AG09319 (cell line): Measurements from ENCODE around the gene FLII.

ENCODE experiments used
- DNase-seq: peaks from one replicate; pipeline ENCODE4 v3.0.0-alpha.2; 2010; ENCODE audit warnings: low read depth; ENCODE audit errors: extremely low read depth
- TF ChIP-seq, protein P1 (sequence below): IDR thresholded peaks from 2 replicates; pipeline ENCODE4 v1.5.1; 2011; ENCODE audit warnings: low read depth, mild to moderate bottlenecking, inconsistent platforms, low read length, moderate library complexity

The FLII gene

DNA sequence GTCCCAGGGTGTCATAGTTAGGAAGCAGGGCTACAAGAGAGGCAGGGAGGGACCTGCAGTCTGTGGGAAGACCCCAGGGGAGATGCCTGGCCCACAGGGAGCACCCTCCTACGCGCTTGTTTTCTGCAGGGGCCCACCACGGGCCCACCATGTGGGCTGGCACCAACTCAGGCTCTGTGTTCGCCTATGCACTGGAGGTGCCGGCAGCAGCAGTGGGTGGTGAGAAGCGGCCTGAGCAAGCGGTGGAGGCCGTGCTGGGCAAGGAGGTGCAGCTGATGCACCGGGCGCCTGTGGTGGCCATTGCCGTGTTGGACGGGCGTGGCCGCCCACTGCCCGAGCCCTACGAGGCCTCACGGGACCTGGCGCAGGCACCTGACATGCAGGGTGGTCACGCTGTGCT lies 18.1 kb downstream of the FLII start:
- TF ChIP-seq, protein P1, sequence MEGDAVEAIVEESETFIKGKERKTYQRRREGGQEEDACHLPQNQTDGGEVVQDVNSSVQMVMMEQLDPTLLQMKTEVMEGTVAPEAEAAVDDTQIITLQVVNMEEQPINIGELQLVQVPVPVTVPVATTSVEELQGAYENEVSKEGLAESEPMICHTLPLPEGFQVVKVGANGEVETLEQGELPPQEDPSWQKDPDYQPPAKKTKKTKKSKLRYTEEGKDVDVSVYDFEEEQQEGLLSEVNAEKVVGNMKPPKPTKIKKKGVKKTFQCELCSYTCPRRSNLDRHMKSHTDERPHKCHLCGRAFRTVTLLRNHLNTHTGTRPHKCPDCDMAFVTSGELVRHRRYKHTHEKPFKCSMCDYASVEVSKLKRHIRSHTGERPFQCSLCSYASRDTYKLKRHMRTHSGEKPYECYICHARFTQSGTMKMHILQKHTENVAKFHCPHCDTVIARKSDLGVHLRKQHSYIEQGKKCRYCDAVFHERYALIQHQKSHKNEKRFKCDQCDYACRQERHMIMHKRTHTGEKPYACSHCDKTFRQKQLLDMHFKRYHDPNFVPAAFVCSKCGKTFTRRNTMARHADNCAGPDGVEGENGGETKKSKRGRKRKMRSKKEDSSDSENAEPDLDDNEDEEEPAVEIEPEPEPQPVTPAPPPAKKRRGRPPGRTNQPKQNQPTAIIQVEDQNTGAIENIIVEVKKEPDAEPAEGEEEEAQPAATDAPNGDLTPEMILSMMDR, result no peak
- no peak for DNase-seq

GRCh38 chr17:18238299-18238698 lies 20.2 kb downstream of the FLII start:
- no peak for DNase-seq
- TF ChIP-seq, protein P1, result no peak

- TF ChIP-seq, protein P1, result no peak
- no peak for DNase-seq
These were observed 21.1 kb downstream of the FLII start for GRCh38 chr17:18237461-18237860.

GRCh38 chr17:18236494-18236893 lies 22.0 kb downstream of the FLII start:
- DNase-seq, result no peak
- TF ChIP-seq, protein P1, result no peak

- DNase-seq, result no peak
These were observed 22.7 kb downstream of the FLII start for GRCh38 chr17:18235743-18236256.

DNA sequence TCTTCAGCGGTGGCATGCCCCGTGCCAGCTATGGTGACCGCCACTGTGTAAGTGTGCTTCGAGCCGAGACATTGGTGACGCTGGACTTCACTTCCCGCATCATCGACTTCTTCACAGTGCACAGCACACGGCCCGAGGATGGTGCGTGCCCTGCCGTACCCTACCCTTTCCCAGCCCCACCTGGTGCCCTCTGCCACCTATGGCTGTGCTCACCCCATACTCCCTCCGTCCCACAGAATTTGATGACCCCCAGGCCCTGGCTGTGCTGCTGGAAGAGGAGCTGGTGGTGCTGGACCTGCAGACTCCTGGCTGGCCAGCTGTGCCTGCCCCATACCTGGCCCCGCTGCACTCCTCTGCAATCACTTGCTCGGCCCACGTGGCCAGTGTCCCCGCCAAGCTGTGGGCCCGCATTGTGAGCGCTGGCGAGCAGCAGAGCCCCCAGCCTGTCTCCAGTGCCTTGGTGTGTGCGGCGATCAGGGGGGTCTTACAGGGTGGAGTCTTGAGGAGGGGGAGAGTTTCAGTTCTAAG lies 23.6 kb downstream of the FLII start:
- TF ChIP-seq, protein P1, result no peak
- no peak for DNase-seq

More at GRCh38 chr17:18235743-18236256, 22.7 kb downstream of the FLII start:
- TF ChIP-seq, protein P1, result no peak

- TF ChIP-seq, protein P1, result no peak
- no peak for DNase-seq
These were observed 24.6 kb downstream of the FLII start for GRCh38 chr17:18233803-18234518.
